Activated gamma-delta T cell treated with anti-CD3 and anti-CD28 coated beads, Interleukin-2, amount 50 U/mL, for 16 hours (primary cell): ENCODE results near the gene TFG.

Experiments
- DNase-seq: peaks from one replicate; pipeline ENCODE4 v3.0.0-alpha.2; 2020; ENCODE audit warnings: low read depth

Gene TFG

DNA sequence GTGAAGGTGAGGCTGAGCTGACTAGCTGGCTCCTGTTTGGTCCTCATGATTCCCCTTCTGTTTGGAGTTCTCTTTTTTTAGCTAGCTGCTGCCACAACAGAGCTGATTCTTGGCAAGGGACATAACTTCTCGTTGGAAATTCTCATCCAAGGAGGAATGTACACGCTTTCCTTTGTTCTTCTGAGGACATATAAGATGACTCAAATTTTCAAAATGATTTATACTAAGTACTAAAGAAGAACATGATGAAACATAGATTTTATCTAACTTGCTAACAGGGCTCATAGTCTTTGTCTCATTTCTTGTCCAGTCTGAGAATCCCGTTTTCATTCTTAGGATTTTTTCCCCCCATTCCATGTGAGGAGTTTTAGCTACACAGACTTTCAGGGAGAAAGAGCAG is 2.9 kb upstream of the TFG start:
- DNase-seq = no peak

DNA sequence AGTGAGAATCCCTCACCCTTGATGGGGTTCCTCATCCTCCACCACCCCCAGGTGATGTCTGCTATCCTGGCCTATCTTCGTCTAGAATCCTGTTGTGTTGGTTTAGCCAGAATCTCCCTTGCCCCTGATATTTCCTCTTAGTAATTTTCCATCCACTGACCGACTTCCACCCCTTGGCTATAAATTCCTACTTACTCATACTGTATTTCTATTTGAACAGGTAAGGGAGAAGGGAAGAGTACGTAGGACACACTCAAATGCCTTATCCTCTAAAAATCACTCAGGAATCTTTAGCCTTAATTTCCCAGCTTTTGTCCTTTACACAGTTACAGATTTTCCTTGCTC is 678 bp upstream of the TFG start:
- DNase-seq = no peak

DNA sequence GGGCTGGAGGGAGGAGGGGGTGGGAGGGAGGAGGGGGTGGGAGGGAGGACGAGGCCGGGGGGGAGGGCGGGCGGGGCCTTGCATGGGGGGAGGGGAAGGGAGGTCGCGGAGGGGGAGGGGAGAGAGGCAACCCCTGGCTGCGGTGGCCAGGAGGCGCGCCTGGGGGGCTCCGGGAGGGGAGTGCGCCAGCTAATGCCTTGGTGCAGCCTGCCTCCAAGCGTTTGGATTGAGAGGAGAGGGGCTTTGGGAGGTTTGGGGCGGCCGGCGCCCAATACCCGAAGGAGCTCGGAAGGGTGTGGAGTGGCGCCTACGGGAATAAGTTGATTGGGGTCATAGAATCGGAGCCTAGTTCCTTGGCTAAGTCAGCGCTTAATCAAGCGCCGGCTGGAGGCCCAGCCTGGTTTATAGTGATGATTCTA is 557 bp downstream of the TFG start:
- no peak for DNase-seq

DNA sequence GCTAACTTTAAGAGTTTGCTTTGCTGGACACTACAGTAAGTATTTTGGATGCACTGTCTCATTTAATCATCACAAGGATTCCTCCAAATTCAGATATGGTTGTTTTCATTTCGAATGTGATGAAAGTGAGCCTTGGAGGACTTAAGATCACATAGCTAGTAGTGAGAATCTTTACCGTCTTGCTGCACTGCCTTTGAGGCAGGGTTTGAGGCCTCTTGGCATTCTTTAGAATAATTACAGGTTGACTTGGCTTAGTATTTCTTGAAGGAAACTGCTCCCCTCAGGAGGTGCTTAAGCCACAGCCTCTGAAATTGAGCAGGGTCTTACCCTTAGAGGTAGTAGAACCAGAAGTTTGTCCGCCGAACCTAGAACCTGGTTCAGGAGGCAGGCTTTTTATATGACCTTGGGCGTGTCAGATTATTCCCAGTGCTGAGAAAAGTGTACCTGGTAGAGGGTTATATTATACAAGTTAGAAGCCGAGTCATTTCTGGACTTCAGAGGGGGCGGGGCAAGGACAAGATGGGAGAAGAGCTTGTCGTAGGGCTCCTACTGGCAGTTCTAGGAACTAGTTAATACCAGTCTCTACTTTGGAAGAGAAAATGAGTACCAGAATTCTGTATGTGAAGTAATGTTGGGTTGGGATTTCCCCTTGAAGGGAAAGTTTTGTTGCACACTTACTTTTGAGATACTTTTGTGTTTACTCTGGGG is 1.1 kb downstream of the TFG start:
- peak; percentile 10 for DNase-seq

DNA sequence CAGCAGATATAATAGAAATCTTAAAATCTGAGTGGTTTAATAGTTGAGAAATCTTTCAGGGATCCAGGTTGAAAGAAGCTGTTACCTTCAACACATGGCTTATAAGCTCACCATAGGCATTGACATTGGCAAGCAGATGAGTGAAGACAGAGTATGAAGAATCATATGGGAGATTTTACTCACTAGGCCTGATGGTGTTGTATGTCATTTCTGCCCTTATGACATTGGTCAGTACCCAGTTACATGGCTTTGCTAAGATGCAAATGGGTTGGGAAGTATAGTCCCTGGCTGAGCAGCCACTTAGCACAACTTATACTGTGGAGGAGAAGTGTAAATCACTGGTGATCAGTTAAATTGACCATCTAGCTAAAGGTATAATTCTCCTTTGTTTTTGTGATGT is 5.9 kb downstream of the TFG start:
- DNase-seq = no peak

DNA sequence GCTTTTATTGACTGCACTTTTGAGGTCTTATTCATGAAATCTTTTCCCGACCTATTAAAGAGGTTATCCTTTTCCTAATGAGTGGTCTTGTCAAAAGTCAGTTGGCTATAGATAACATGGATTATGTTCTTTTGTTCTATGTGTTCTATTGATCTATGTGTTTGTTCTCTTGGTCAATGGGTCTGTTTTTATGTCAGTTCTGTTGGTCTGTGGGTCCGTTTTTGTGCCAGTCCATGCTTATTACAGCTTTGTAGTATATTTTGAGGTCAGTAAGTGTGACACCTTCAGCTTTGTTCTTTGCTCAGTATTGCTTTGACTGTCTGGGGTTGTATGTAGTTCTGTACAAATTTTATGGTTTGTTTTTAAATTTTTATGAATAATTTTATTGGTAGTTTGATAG is 7.8 kb downstream of the TFG start:
- no peak for DNase-seq

DNA sequence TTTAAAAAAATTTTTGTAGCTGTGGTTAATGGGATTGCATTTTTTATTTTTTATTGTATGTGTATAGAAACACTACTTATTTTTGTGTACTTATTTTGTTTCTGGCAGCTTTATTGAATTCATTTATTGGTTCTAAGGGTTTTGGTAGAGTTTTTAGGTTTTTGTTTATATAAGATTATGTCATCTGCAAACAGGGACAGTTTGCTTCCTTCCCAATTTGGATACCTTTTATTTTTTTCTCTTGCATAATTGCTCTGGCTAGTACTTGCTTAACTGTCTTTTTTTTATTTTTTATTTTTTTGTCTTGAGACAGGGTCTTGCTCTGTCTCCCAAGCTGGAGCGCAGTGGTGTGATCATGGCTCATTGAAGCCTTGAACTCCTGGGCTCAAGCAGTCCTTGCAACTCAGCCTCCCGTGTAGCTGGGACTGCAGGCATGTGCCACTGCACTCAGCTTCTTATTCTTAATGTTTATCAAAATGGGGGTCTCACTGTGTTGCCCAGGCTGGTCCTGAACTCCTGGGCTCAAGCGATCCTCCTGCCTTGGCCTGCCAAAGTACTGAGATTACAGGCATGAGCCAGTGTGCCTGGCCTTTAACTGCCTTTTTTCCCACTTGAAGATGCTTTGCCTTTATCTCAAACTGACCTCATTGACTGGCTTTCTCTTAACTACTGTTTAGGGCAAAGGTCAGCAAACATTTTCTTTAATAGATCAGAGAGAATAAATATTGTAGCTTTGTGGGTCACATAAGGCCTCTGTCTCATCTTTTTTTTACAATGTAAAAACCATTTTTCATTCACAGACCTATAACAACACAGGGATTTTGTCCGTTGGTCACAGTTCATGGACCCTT is 8.6 kb downstream of the TFG start:
- DNase-seq = no peak

DNA sequence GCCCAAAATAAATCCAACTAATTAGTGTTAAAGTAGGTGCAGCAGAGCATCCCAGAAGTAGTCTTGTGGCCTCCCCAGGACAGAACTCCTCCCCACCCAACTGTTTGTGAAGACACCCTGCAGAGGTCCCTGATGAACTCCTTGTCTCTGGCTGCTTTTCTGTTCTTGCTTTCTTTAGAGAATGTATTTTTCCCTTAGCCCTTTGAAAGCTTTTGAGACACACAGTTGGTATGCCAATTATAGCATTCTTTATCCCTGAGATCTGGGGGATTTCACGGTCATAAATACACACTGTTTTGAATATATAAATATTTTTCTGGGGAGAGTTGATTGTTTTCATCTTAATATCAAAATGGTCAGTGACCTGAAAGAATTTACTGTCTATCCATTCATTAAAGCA is 9.8 kb downstream of the TFG start:
- DNase-seq = no peak

DNA sequence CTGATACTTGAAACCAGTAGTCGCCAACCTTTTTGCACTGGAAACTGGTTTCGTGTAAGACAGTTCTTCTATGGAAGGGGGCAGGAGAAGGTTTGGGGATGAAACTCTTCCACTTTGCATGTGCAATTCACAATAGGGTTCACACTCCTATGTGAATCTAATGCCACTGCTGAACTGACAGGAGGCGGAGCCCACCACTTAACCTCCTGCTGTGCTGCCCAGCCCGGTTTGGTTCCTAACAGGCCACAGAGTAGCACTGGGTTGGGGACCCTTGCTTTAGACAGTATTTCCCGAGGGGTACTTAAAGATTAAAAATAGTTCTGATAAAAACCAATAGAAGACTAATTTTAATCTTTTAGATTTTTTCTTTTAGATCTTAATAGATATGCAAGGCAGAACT is 11.1 kb downstream of the TFG start:
- DNase-seq = no peak

DNA sequence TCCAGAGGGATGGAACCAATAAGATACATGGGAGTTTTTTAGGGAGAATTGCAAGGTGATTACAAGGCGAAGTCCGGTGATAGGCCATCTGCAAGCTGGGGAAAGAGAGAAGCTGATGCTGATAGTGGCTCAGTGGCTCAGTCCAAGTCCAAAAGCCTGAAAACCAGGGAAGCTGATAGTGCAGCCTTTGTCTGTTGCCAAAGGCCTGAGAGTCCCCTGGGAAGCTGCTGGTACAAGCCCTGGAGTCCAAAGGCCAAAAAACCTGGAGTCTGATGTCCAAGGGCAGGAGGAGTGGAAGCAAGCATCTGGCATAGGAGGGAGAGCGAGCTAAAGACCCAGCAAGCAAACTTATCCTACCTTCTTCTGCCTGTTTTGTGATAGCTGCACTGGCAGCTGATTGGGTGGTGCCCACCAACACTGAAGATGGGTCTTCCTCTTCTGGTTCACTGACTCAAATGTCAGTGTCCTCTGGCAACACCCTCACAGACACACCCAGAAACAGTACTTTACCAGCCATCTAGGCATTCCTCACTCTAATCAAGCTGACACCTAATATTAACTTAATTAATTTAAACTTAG is 16.7 kb downstream of the TFG start:
- DNase-seq = no peak

DNA sequence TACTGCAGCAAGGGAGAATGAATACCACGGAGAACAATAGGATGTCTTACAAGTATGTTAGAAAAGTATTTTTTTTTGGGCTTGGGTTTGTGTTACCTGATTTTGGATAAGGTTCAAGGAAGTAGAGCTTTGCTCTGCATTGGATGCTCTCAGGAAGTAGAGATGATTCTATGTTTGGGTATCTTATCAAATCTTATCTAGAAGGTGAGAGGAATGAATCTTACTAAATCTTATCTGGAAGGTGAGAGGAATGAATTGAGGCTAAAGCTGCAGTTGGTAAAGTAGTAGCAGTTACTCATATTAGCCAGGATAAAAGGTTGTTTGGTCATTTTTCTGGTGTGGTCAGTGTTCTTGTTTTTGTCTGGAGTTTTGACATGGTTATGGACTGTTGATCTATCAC is 17.4 kb downstream of the TFG start:
- no peak for DNase-seq

DNA sequence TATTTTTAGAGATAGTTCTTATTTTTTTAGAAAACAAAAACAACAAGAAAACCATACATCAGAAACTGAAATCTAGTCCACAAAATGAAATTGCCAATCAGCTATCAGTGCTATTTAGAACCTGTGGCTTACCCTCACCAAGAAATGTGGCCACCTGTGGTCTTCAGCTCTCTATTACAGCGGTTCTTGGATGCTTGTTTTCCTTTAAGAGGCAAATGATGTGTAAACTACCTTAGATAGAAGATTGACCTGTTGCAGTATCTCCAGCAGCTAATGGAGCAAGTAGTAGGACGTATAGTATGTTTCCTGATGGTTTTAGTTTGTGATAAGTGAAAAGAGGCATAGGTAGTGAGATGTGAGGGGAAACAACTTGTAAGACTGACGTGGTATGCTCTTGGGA is 21.2 kb downstream of the TFG start:
- no peak for DNase-seq

DNA sequence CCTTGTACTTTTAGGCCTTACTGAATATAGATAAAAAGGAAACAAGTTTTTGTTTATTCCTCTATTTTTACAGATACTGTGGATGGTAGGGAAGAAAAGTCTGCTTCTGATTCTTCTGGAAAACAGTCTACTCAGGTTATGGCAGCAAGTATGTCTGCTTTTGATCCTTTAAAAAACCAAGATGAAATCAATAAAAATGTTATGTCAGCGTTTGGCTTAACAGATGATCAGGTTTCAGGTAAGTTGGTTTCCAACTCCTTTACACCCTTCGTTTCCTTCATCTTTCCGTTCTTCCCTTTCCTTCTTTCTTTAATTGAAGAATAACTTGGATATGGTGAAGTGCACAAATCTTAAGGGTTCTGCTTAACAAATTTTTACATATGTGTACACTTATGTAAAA is 23.1 kb downstream of the TFG start:
- DNase-seq = no peak

DNA sequence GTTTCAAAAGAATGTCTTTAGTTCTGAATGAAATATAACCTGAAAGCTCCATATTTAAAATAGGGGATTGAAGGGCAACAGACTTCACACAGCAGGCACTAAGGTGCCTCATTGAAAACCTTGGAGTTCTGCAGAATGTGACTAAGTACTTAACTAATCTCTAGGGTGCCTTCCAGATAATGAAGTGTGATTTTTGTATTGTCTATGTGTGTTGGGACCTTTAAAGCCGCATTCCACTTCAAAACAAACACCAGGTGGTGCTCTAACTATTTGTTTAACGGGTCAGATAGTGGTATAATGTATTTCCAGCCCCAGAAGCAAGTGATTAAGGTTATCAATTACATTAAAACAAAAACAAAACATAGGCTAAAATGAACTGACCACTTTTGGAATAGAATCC is 28.0 kb downstream of the TFG start:
- no peak for DNase-seq

DNA sequence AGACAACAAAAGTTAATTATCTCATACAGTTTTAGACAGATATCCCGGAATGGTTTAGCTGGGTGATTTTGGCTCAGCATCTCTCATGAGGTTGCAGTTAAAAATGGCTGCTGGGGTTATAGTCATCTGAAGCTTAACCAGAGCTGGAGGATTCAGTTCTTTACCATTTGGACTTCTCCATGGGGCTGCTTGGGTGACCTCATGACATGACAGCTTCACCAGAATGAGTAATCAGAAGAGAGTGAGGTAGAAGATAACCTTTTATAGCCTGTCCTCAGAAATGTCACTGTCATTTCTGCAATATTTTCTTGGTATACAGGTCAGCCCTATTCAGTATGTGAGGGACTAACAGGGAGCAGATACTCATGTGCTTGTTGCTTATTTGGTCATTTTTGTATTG is 30.9 kb downstream of the TFG start:
- no peak for DNase-seq

DNA sequence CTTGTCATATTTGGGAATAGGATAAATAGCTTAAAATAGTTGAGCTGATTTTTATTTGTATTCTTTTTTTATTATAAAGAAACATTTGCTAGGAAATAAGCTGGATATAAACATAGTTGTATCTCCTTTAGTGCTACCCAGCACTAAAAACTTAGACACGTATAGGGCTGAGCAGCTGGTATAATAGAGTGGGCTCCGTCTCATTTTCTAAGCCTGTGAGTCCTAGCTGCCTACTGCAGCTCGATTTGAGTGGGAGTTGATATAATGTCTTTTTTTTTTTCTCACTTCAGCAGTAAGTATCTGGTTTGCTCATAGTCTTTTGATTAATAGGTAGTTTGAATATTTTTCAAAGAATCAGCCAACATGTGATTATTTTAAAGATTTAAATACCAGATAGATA is 34.2 kb downstream of the TFG start:
- no peak for DNase-seq

DNA sequence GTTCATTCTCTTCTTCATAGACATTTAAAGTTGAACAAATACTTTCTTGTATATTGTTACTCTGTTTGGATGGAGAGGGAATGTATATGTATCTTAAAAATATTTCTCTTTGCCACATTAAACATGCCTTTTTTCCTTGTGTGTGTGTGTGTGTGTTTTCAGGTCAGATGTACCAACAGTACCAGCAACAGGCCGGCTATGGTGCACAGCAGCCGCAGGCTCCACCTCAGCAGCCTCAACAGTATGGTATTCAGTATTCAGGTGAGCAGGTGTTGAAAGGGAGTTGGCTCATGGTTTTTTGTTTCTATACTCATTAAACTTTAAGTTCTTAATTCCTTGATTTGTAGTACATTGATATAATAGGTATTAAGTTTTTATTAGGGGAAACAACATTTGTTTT is 35.4 kb downstream of the TFG start:
- no peak for DNase-seq

DNA sequence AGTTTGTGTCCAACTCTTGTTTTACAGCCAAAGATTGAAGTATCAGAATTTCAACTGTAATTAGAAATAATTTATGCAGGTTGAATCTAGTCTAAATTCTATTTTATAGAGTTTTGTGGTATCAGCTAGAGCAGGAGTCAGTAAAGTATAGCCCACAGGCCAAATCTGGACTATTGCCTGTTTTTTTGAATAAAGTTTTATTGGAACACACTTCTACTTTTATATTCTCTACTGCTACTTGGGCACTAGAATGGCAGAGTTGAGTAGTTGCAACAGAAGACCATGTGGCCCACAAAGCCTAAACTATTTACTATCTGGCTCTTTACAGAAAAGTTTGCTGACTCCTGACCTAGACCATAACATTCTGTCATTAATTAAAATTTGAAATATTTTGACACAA is 36.3 kb downstream of the TFG start:
- DNase-seq = no peak

DNA sequence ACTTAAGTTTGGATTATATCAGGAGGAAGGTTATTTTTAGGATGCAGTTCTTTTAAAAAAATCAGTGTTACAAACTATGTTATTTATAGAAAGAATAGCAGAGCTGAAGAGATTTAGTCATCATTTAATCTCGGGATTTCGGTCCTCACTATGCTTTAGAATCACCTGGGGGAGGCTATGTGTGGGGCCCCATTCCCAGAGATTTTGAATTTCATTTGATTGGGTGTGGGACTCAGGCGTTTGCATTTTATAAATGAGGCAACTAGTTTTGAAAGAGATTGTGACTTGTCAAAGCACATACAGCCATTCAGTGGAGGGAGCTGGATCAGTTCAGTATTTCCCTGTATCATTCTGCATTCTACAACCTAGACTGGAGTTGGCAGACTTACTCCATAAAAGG is 36.8 kb downstream of the TFG start:
- no peak for DNase-seq

DNA sequence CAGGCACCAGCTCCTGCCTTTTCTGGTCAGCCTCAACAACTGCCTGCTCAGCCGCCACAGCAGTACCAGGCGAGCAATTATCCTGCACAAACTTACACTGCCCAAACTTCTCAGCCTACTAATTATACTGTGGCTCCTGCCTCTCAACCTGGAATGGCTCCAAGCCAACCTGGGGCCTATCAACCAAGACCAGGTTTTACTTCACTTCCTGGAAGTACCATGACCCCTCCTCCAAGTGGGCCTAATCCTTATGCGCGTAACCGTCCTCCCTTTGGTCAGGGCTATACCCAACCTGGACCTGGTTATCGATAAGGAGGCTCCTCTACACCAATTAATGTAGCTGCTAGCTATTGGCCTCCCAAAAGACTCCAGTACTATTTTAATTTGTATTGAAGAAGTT is 38.9 kb downstream of the TFG start:
- DNase-seq = no peak

DNA sequence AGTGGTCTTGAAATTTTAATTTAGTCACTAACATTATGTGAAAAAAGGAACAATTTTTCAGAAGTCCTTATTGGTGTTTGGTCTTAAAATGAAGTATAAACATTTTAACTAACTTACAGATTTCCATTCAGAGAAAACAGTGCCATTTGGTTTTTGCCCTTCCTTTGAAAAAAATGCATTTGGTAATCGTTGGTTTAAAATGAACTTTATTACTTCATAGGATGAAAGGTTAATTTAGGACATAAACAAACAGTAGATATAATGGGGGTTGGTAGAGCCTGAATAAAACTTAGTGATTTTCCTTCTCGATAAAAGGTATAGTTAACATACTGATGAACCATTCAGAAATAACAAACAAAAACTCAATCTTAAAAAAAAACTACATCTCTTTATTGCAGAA is 39.7 kb downstream of the TFG start:
- no peak for DNase-seq

DNA sequence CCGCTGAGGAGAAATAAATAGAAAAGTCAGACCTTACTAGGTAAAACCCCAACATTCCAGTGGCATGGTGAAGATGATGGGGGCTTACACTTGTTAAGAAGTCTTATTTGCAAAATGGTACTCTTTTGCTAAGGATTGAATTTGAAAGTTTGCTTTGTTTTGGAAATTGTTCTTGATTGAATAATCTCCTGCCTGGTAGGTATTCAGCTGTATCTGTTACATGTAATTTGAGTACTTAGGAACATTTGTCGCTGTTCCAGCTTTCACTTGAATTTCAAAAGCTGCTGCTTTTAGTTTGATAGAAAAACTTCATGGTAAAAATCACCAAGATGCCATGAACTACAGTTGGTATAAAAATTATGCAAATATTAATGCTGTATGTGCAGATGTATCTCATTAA is 44.6 kb downstream of the TFG start:
- DNase-seq = no peak

DNA sequence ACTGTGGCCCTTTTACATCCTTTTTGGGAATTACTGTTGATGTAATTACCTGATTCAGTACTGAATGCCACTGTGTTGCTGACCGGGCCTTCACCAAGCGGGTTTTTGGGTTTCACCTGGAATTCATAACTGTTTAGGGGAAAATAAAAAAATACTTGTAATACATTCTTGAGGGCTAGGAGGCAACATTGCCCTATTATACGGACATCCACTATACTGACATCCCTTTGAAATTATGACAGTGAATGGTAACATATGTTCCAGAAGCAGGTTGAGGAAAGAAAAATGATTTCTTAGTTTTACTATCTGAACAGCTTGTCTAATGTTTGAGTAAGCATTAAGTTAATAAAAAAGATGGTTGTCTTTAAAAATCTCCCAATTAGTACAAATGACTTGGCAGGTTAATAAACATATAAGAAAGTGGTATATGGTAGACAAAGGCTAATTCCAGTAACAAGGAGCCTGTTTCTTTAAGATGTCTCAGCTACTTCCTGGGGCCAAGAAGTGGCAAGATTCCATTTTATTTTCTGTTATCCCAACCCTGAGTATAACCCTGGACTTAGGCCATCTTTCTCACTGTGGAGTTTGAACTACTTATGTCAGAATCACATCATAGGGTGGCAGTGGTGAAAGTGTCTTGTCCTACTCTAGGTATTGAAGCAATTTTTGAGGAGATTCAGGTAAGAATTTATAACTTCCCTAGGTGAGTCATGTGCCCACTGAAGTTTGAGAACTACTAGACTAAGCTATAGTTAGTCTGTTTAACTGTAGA is 45.5 kb downstream of the TFG start:
- DNase-seq = no peak
